Activated CD4-positive, alpha-beta T cell treated with anti-CD3 and anti-CD28 coated beads, Interleukin-2, amount 10 ng/mL, durations not matched to agents 7 days and 5 days (primary cell): ENCODE measurements around the gene PSMD8. TPM values are rescaled to one million over a fixed set of nuclear protein-coding genes. Genes with fewer than 3 reads are reported as not detected.

Source experiments
- CTCF ChIA-PET: fragments of 350-600 bp; sonication (Branson Sonifier 250); formaldehyde crosslinking; loops from one replicate; lab custom pipeline; 2021; ENCODE audit warnings: antibody characterized with exemption; lab: Charles Lee
- POLR2A ChIA-PET: fragments of 350-600 bp; sonication (Branson Sonifier 250); formaldehyde crosslinking; loops from one replicate; lab custom pipeline; 2021; ENCODE audit warnings: antibody characterized with exemption; lab: Charles Lee
- DNase-seq: peaks from one replicate; pipeline ENCODE4 v3.0.0-alpha.2; 2020
- H3K27ac Mint-ChIP-seq: one replicate; pipeline ENCODE4 v1.8.0; 2021; ENCODE audit warnings: mild to moderate bottlenecking, moderate library complexity, mixed read lengths
- H3K27me3 Mint-ChIP-seq: one replicate; pipeline ENCODE4 v1.8.0; 2021; ENCODE audit warnings: mixed read lengths
- H3K36me3 Mint-ChIP-seq: one replicate; pipeline ENCODE4 v1.8.0; 2021; ENCODE audit warnings: low read depth, mixed read lengths
- H3K4me1 Mint-ChIP-seq: one replicate; pipeline ENCODE4 v1.8.0; 2021; ENCODE audit warnings: mixed read lengths
- H3K4me3 Mint-ChIP-seq: one replicate; pipeline ENCODE4 v1.8.0; 2021; ENCODE audit warnings: mild to moderate bottlenecking, moderate library complexity, mixed read lengths
- H3K9me3 Mint-ChIP-seq: one replicate; pipeline ENCODE4 v1.8.0; 2021; ENCODE audit warnings: mixed read lengths
- total RNA-seq, 2 experiments: library from RNA; stranded (reverse); gene quantifications; one replicate each; pipeline ENCODE4 v1.2.3, GENCODE V29; 2021

Gene PSMD8
- total RNA-seq, 2 experiments from 2014 or later, result 178 to 186 TPM

GRCh38 chr19:38367041-38367440 is 7.3 kb upstream of the PSMD8 start:
- H3K27me3 Mint-ChIP-seq, result no peaks in the 10 kb centered on the region
- H3K27ac Mint-ChIP-seq, result no peak overlapping the region
- no peaks in the 10 kb centered on the region for H3K36me3 Mint-ChIP-seq
- POLR2A ChIA-PET, result no interaction called here
- no peak overlapping the region for H3K4me3 Mint-ChIP-seq
- H3K9me3 Mint-ChIP-seq, result no peaks in the 10 kb centered on the region
- H3K4me1 Mint-ChIP-seq, result peaks cover 6% of the 10 kb centered on the region
- no peak for DNase-seq
- CTCF ChIA-PET, result no interaction called here

GRCh38 chr19:38369584-38369983 is 4.8 kb upstream of the PSMD8 start:
- no peak overlapping the region for H3K4me3 Mint-ChIP-seq
- H3K9me3 Mint-ChIP-seq, result no peaks in the 10 kb centered on the region
- CTCF ChIA-PET, result no interaction called here
- H3K36me3 Mint-ChIP-seq, result no peaks in the 10 kb centered on the region
- POLR2A ChIA-PET, result no interaction called here
- H3K4me1 Mint-ChIP-seq, result peaks cover 6% of the 10 kb centered on the region
- no peak for DNase-seq
- H3K27me3 Mint-ChIP-seq, result no peaks in the 10 kb centered on the region
- H3K27ac Mint-ChIP-seq, result no peak overlapping the region

GRCh38 chr19:38370299-38370698 is 4.1 kb upstream of the PSMD8 start:
- no peak for DNase-seq
- Mint-ChIP-seq H3K36me3 (peaks cover 5% of the 10 kb centered on the region), H3K27ac (no peak overlapping the region), H3K4me1 (peaks cover 12% of the 10 kb centered on the region), H3K4me3 (no peak overlapping the region), H3K27me3 (no peaks in the 10 kb centered on the region), H3K9me3 (no peaks in the 10 kb centered on the region)
- ChIA-PET CTCF (no interaction called here), POLR2A (no interaction called here)

GRCh38 chr19:38371081-38371480 is 3.3 kb upstream of the PSMD8 start:
- no peaks in the 10 kb centered on the region for H3K9me3 Mint-ChIP-seq
- no peak for DNase-seq
- peaks cover 8% of the 10 kb centered on the region for H3K36me3 Mint-ChIP-seq
- peaks cover 19% of the 10 kb centered on the region for H3K4me1 Mint-ChIP-seq
- H3K4me3 Mint-ChIP-seq, result no peak overlapping the region
- H3K27ac Mint-ChIP-seq, result no peak overlapping the region
- POLR2A ChIA-PET, result no interaction called here
- CTCF ChIA-PET, result no interaction called here
- no peaks in the 10 kb centered on the region for H3K27me3 Mint-ChIP-seq

- no peak for DNase-seq
- Mint-ChIP-seq H3K27ac (peak overlapping the region; percentile 97), H3K4me1 (peaks cover 28% of the 10 kb centered on the region), H3K9me3 (no peaks in the 10 kb centered on the region), H3K36me3 (peaks cover 23% of the 10 kb centered on the region), H3K4me3 (peak overlapping the region; percentile 98), H3K27me3 (no peaks in the 10 kb centered on the region)
- POLR2A ChIA-PET, result interaction anchor here (0.6 to 1.3 kb wide), 3 partner anchors 22 to 413 kb away, joined by 3 to 6 read pairs (median 4); no protein-coding TSS in a partner anchor
- CTCF ChIA-PET, result interaction anchor here (0.6 to 1.9 kb wide), 16 partner anchors 8 to 557 kb away, joined by 3 to 13 read pairs (median 4); partner anchors contain the start of genes CATSPERG, FAM98C, GGN and MRPS12
Measured at GRCh38 chr19:38373907-38374331, 452 bp upstream of the PSMD8 start.

- H3K27me3 Mint-ChIP-seq, result no peaks in the 10 kb centered on the region
- peaks cover 28% of the 10 kb centered on the region for H3K4me1 Mint-ChIP-seq
- ChIA-PET POLR2A (interaction anchor here (1.3 kb wide), 1 partner anchor 20 kb away, joined by 4 read pairs; no protein-coding TSS in a partner anchor), CTCF (interaction anchor here (1.0 to 1.9 kb wide), 4 partner anchors 129 to 262 kb away, joined by 3 to 5 read pairs (median 4); no protein-coding TSS in a partner anchor)
- DNase-seq, result no peak
- H3K27ac Mint-ChIP-seq, result peak overlapping the region; percentile 97
- H3K4me3 Mint-ChIP-seq, result peak overlapping the region; percentile 98
- H3K9me3 Mint-ChIP-seq, result no peaks in the 10 kb centered on the region
- peaks cover 33% of the 10 kb centered on the region for H3K36me3 Mint-ChIP-seq
Measured at GRCh38 chr19:38375098-38375493, 725 bp downstream of the PSMD8 start.

- peak overlapping the region; percentile 97 for H3K27ac Mint-ChIP-seq
- no peaks in the 10 kb centered on the region for H3K9me3 Mint-ChIP-seq
- ChIA-PET CTCF (interaction anchor here (1.1 to 1.4 kb wide), 3 partner anchors 9 to 27 kb away, joined by 3 to 12 read pairs (median 7); partner anchors contain the start of genes FAM98C and GGN), POLR2A (interaction anchor here (0.5 kb wide), 1 partner anchor 329 kb away, joined by 3 read pairs; no protein-coding TSS in a partner anchor)
- no peak for DNase-seq
- H3K4me1 Mint-ChIP-seq, result peaks cover 30% of the 10 kb centered on the region
- H3K4me3 Mint-ChIP-seq, result peak overlapping the region; percentile 98
- H3K36me3 Mint-ChIP-seq, result peaks cover 39% of the 10 kb centered on the region
- H3K27me3 Mint-ChIP-seq, result no peaks in the 10 kb centered on the region
Measured at GRCh38 chr19:38375748-38376147, 1.4 kb downstream of the PSMD8 start.

- no peaks in the 10 kb centered on the region for H3K27me3 Mint-ChIP-seq
- H3K4me3 Mint-ChIP-seq, result peak overlapping the region; percentile 98
- POLR2A ChIA-PET, result no interaction called here
- CTCF ChIA-PET, result interaction anchor here (0.7 to 1.4 kb wide), 4 partner anchors 8 to 26 kb away, joined by 3 to 12 read pairs (median 5); partner anchors contain the start of genes FAM98C and GGN
- H3K36me3 Mint-ChIP-seq, result peaks cover 47% of the 10 kb centered on the region
- peak overlapping the region; percentile 38 for H3K27ac Mint-ChIP-seq
- H3K4me1 Mint-ChIP-seq, result peaks cover 30% of the 10 kb centered on the region
- no peak for DNase-seq
- no peaks in the 10 kb centered on the region for H3K9me3 Mint-ChIP-seq
Measured at GRCh38 chr19:38376576-38376975, 2.2 kb downstream of the PSMD8 start.

- ChIA-PET POLR2A (no interaction called here), CTCF (interaction anchor here (0.7 to 2.3 kb wide), 3 partner anchors 11 to 42 kb away, joined by 3 to 9 read pairs (median 5); partner anchors contain the start of genes CATSPERG, FAM98C and GGN)
- Mint-ChIP-seq H3K27ac (no peak overlapping the region), H3K4me1 (peaks cover 30% of the 10 kb centered on the region), H3K4me3 (no peak overlapping the region), H3K36me3 (peaks cover 52% of the 10 kb centered on the region), H3K27me3 (no peaks in the 10 kb centered on the region), H3K9me3 (no peaks in the 10 kb centered on the region)
- DNase-seq, result no peak
Measured at GRCh38 chr19:38377052-38377451, 2.7 kb downstream of the PSMD8 start.

GRCh38 chr19:38378866-38379265 is 4.5 kb downstream of the PSMD8 start:
- no peak overlapping the region for H3K27ac Mint-ChIP-seq
- H3K4me1 Mint-ChIP-seq, result peaks cover 28% of the 10 kb centered on the region
- ChIA-PET CTCF (interaction anchor here (2.3 kb wide), 1 partner anchor 24 kb away, joined by 9 read pairs; the partner anchor contains the start of gene FAM98C), POLR2A (no interaction called here)
- no peaks in the 10 kb centered on the region for H3K27me3 Mint-ChIP-seq
- H3K4me3 Mint-ChIP-seq, result no peak overlapping the region
- no peaks in the 10 kb centered on the region for H3K9me3 Mint-ChIP-seq
- H3K36me3 Mint-ChIP-seq, result peaks cover 67% of the 10 kb centered on the region
- DNase-seq, result no peak

- no peak for DNase-seq
- no peak overlapping the region for H3K27ac Mint-ChIP-seq
- ChIA-PET POLR2A (interaction anchor here (0.7 kb wide), 1 partner anchor 36 kb away, joined by 3 read pairs; no protein-coding TSS in a partner anchor), CTCF (interaction anchor here (0.9 kb wide), 1 partner anchor 22 kb away, joined by 3 read pairs; the partner anchor contains the start of gene FAM98C)
- H3K9me3 Mint-ChIP-seq, result no peaks in the 10 kb centered on the region
- H3K4me1 Mint-ChIP-seq, result peaks cover 10% of the 10 kb centered on the region
- H3K4me3 Mint-ChIP-seq, result no peak overlapping the region
- no peaks in the 10 kb centered on the region for H3K27me3 Mint-ChIP-seq
- H3K36me3 Mint-ChIP-seq, result peaks cover 62% of the 10 kb centered on the region
Measured at GRCh38 chr19:38381138-38381537, 6.8 kb downstream of the PSMD8 start.

GRCh38 chr19:38383184-38383583 is 8.8 kb downstream of the PSMD8 start:
- ChIA-PET CTCF (interaction anchor here (1.0 kb wide), 1 partner anchor 9 kb away, joined by 3 read pairs; the partner anchor contains the start of gene PSMD8), POLR2A (no interaction called here)
- Mint-ChIP-seq H3K9me3 (no peaks in the 10 kb centered on the region), H3K27me3 (peaks cover 9% of the 10 kb centered on the region), H3K4me3 (no peak overlapping the region), H3K4me1 (peaks cover 10% of the 10 kb centered on the region), H3K36me3 (peaks cover 51% of the 10 kb centered on the region), H3K27ac (no peak overlapping the region)
- DNase-seq, result no peak

- peaks cover 51% of the 10 kb centered on the region for H3K36me3 Mint-ChIP-seq
- no peaks in the 10 kb centered on the region for H3K9me3 Mint-ChIP-seq
- H3K27me3 Mint-ChIP-seq, result peaks cover 11% of the 10 kb centered on the region
- H3K4me1 Mint-ChIP-seq, result peaks cover 12% of the 10 kb centered on the region
- H3K4me3 Mint-ChIP-seq, result no peak overlapping the region
- DNase-seq, result no peak
- ChIA-PET POLR2A (no interaction called here), CTCF (interaction anchor here (1.2 to 1.9 kb wide), 3 partner anchors 10 to 19 kb away, joined by 3 to 7 read pairs (median 4); partner anchors contain the start of genes FAM98C and PSMD8)
- H3K27ac Mint-ChIP-seq, result no peak overlapping the region
Measured at GRCh38 chr19:38383743-38384142, 9.4 kb downstream of the PSMD8 start.
